ENCODE results near the gene CXCL12.

The CXCL12 gene

DNA sequence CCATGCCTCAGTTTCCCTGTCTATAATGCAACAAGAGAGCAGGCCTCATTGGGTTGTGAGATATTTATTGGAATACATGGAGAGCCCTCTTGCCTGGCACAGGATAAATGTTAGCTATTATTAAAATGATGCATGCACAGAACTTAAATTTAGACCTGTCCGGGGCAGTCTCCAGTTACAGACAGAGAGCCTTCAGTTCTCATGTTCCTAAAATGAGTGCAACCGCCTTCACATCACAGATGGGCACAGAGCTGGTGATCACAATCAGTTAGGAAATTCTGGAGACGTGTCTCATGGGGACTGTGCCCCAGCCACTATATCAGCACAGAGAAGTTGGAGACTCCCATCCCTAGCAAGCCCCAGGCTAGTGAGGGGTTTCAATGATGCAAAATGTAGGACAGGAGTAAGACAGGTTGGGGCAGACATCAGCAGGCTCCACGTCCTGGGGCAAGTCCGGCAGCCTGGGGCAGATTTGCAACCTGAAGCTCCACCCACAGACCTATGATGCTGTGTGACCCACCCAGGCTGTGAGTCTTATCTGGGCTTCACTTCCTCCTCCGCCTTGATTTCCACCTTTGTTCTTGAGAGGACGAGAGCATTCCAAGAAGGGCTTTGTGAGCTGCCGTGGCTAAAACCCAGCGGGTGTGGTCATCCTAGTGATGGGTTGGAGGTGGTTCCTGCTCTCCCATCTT is 49.4 kb downstream of the CXCL12 start:
- Histone ChIP-seq H3K9me3 (no peaks in the 10 kb centered on the region), H3K4me1 (ENCODE audit: control insufficient read depth in 1 of 2, insufficient read depth in 1 of 2, low read depth in 1 of 2, low read length in 1 of 2) (no peaks in the 10 kb centered on the region), H3K27ac (no peak overlapping the region), H3K27me3 (no peaks in the 10 kb centered on the region), H3K36me3 (no peaks in the 10 kb centered on the region), H3K4me3 (ENCODE audit: low read depth in 1 of 2, low read length in 1 of 2) (no peak overlapping the region)
- TF ChIP-seq, protein P1, sequence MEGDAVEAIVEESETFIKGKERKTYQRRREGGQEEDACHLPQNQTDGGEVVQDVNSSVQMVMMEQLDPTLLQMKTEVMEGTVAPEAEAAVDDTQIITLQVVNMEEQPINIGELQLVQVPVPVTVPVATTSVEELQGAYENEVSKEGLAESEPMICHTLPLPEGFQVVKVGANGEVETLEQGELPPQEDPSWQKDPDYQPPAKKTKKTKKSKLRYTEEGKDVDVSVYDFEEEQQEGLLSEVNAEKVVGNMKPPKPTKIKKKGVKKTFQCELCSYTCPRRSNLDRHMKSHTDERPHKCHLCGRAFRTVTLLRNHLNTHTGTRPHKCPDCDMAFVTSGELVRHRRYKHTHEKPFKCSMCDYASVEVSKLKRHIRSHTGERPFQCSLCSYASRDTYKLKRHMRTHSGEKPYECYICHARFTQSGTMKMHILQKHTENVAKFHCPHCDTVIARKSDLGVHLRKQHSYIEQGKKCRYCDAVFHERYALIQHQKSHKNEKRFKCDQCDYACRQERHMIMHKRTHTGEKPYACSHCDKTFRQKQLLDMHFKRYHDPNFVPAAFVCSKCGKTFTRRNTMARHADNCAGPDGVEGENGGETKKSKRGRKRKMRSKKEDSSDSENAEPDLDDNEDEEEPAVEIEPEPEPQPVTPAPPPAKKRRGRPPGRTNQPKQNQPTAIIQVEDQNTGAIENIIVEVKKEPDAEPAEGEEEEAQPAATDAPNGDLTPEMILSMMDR (IDR thresholded peaks at IDR 0.05) = no peak

DNA sequence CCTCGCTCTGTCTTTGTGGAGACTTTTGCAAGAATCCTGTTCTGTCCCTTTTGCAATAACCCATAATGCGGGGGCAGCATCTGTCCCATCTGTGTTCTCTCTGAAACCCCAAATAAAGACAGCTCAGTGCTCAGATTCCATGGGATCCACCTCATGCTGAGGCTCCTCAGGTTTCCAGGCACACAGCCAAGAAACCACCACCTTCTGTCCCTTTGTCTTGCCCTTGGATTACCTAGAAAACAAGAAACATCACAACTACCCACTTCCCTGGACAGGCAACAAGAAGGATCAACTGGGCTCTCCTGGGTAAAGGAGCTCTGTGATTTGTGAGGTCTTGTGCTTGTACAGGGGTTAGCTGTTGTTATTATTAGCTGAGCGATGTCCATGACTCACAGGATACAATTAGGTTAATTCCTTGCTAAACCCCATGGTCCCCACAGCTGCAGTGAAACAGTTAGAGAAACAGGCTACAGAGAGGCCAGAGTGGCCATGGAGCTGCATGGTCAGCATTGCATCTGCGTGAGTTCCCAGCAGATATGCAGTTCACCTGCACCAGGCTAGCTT is 50.2 kb downstream of the CXCL12 start:
- Histone ChIP-seq H3K4me1 (ENCODE audit: control insufficient read depth in 1 of 2, insufficient read depth in 1 of 2, low read depth in 1 of 2, low read length in 1 of 2) (no peaks in the 10 kb centered on the region), H3K4me3 (ENCODE audit: low read depth in 1 of 2, low read length in 1 of 2) (no peak overlapping the region), H3K36me3 (no peaks in the 10 kb centered on the region), H3K9me3 (no peaks in the 10 kb centered on the region), H3K27me3 (no peaks in the 10 kb centered on the region), H3K27ac (no peak overlapping the region)
- TF ChIP-seq, protein P1 (IDR thresholded peaks at IDR 0.05) = no peak

DNA sequence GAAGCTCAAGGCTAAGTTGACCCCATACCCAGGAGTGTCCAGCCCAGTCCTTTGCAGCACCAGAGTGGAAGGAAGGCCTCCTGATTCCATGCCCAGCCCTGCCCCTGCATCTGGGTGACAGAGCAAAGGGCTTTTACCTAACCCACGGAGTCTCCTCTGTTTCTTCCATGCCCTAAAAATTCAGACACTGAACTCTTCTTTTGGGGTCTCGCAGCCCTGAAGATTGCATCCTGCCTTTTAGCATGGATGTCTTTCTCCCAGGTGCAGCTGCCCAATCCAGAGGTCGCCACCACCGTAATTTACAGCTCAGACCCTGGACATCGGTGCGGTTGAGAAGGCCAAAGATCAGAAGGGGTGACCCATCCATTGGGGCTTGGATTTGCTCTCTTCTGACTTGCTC is 50.8 kb downstream of the CXCL12 start:
- Histone ChIP-seq H3K4me3 (ENCODE audit: low read depth in 1 of 2, low read length in 1 of 2) (no peak overlapping the region), H3K27ac (no peak overlapping the region), H3K4me1 (ENCODE audit: control insufficient read depth in 1 of 2, insufficient read depth in 1 of 2, low read depth in 1 of 2, low read length in 1 of 2) (no peaks in the 10 kb centered on the region), H3K36me3 (no peaks in the 10 kb centered on the region), H3K9me3 (no peaks in the 10 kb centered on the region), H3K27me3 (no peaks in the 10 kb centered on the region)
- TF ChIP-seq, protein P1 (IDR thresholded peaks at IDR 0.05) = no peak

DNA sequence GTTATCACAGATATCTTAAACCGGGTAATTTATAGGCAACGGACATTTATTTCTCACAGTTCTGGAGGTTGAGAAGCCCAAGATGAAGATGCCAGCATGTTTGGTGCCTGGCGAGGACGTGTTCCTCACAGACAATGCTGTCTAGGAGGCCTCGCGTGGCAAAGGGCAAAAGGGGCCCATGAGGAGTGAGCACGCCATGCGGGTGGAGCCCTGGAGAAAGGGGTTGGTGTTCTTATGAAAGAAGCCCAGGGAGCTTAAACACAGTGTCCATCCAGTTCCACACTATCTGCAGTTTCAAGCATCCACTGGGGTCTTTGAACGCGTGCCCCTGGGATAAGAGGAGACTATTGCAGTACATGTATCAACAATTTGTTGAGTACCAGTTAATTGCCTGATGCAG is 51.4 kb downstream of the CXCL12 start:
- H3K36me3 ChIP-seq = no peaks in the 10 kb centered on the region
- no peak overlapping the region for H3K27ac ChIP-seq
- H3K4me3 ChIP-seq (ENCODE audit: low read depth in 1 of 2, low read length in 1 of 2) = no peak overlapping the region
- no peaks in the 10 kb centered on the region for H3K4me1 ChIP-seq (ENCODE audit: control insufficient read depth in 1 of 2, insufficient read depth in 1 of 2, low read depth in 1 of 2, low read length in 1 of 2)
- H3K27me3 ChIP-seq = no peaks in the 10 kb centered on the region
- TF ChIP-seq, protein P1 (IDR thresholded peaks at IDR 0.05) = no peak
- no peaks in the 10 kb centered on the region for H3K9me3 ChIP-seq

DNA sequence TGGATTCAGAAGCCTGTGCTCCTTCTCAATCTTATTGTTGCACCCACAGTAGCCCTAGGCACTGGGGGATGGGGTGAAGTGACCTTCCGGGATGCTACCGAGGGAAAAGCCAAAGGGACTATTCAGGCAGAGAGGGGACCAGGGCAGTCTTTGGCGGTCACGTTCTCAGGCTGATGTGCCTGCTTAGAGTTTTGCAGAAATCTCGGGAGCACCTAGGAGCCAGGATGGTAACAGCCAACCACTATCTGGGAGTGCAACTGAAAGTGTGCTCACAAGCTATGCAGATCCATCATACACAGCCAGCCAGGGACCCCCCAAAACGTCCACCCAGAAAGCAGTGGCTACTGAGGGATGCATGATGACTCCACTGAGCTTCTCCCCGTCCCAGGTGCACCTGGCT is 52.4 kb downstream of the CXCL12 start:
- no peaks in the 10 kb centered on the region for H3K9me3 ChIP-seq
- H3K4me3 ChIP-seq (ENCODE audit: low read depth in 1 of 2, low read length in 1 of 2) = no peak overlapping the region
- no peaks in the 10 kb centered on the region for H3K4me1 ChIP-seq (ENCODE audit: control insufficient read depth in 1 of 2, insufficient read depth in 1 of 2, low read depth in 1 of 2, low read length in 1 of 2)
- TF ChIP-seq, protein P1 (IDR thresholded peaks at IDR 0.05) = no peak
- H3K27ac ChIP-seq = no peak overlapping the region
- no peaks in the 10 kb centered on the region for H3K27me3 ChIP-seq
- no peaks in the 10 kb centered on the region for H3K36me3 ChIP-seq
